Uterus (tissue), 4 donors: ENCODE measurements around the gene THBS3. TPM values are rescaled to one million over a fixed set of nuclear protein-coding genes. Genes with fewer than 3 reads are reported as not detected.
A peak's percentile ranks its signal among the peaks of the same experiment; 100 is the strongest.
"Not testable (repeated sequence)": the region's sequence is repeated elsewhere in the genome, so short reads cannot be mapped to it uniquely, and the experiment has no call there.

ENCODE experiments used
- DNase-seq, 2 donors: peaks; one replicate each; pipeline ENCODE4 v3.0.0-alpha.2; 2019 to 2020
- H3K27ac ChIP-seq, 2 donors: fragments of 200-600 bp; sonication (generic); 1 replicate in 1 of 2; 2 replicates in 1 of 2; pipeline ENCODE4 v1.5.1; 2016 to 2018
- H3K27me3 ChIP-seq, 2 donors: fragments of 200-600 bp; sonication (generic); one replicate each; pipeline ENCODE4 v1.5.1; 2018 to 2019; ENCODE audit warnings: control low read depth in 1 of 2
- H3K36me3 ChIP-seq, 2 donors: fragments of 200-600 bp; sonication (generic); one replicate each; pipeline ENCODE4 v1.5.1; 2019; ENCODE audit warnings: control low read depth in 1 of 2
- H3K4me1 ChIP-seq, 2 donors: fragments of 200-600 bp; sonication (generic); one replicate each; pipeline ENCODE4 v1.5.1; 2018 to 2019; ENCODE audit warnings: control low read depth in 1 of 2
- H3K4me3 ChIP-seq, 2 donors: fragments of 200-600 bp; sonication (generic); 1 replicate in 1 of 2; 2 replicates in 1 of 2; pipeline ENCODE4 v1.5.1; 2018 to 2019; ENCODE audit warnings: mild to moderate bottlenecking in 1 of 2
- H3K9me3 ChIP-seq, 2 donors: fragments of 200-600 bp; sonication (generic); one replicate each; pipeline ENCODE4 v1.5.1; 2019; ENCODE audit warnings: control low read depth in 1 of 2
- POLR2A ChIP-seq, 2 donors: fragments of 450-650 bp; IDR thresholded peaks; one replicate each; pipeline ENCODE4 v1.6.1; 2016; ENCODE audit warnings: antibody characterized with exemption in 2 of 2, mild to moderate bottlenecking in 1 of 2, moderate library complexity in 1 of 2
- intact Hi-C: fragments of 100-400 bp; cut with DNase I; formaldehyde crosslinking; loops from one replicate; pipeline ENCODE4 v1.15.1; 2023; ENCODE audit warnings: low total_unique reads
- total RNA-seq, 4 donors: library from RNA; depleted of rRNA in 3 of 4; stranded (reverse); fragments of >200 nt in 3 of 4; gene quantifications; one replicate each; pipeline versions ENCODE4 v1.1.0 to v1.2.4, GENCODE V29; 2014 to 2023
- TF ChIP-seq, protein P1 (sequence below), 4 experiments: fragments of 200-600 bp in 2 of 4; fragments of 450-650 bp in 2 of 4; sonication (generic) in 2 of 4; IDR thresholded peaks; one replicate each; pipeline ENCODE4 v1.5.1; 2016 to 2019; ENCODE audit warnings: antibody characterized with exemption in 4 of 4, mild to moderate bottlenecking in 2 of 4, moderate library complexity in 1 of 4
- donor health status: DM: yes; HTN: yes; CAD: no.

THBS3 gene
- total RNA-seq, 4 donors from 2014 or later = 11.8 to 101 (median 38.3) TPM

DNA sequence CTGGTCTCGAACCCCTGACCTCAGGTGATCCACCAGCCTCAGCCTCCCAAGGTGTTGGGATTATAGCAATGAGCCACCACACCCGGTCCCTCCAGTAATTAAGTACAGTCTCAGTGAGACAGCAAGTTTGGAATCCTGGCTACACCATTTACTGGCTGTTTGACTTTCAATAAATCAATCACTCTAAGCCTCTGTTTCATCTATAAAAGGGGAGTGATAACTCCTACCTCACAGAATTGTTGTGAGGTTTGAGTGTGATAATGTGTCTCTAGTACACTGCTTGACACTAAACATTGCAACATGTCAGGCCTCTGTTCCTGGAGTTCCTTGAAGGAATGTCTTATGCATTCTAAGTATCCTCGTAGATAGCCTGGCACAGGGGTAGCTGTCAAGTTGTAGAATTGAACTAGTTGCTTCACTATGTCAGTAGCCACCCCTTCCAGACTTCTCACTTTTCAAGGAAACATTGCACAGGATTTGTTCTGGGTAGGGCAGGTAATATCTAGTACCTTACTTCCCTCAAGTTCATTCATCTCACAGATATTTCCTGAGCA lies 35.2 kb upstream of the THBS3 start:
- DNase-seq = no peak
- Histone ChIP-seq H3K27ac (peak overlapping the region; percentile 93 to 94), H3K4me3 (peak overlapping the region in 1 of 2 donors; percentile 51), H3K36me3 (no peaks in the 10 kb centered on the region), H3K4me1 (peaks cover 0 to 3% of the 10 kb centered on the region in 2 donors), H3K27me3 (peaks cover 0 to 3% of the 10 kb centered on the region in 2 donors), H3K9me3 (no peaks in the 10 kb centered on the region)
- TF ChIP-seq, protein P1, sequence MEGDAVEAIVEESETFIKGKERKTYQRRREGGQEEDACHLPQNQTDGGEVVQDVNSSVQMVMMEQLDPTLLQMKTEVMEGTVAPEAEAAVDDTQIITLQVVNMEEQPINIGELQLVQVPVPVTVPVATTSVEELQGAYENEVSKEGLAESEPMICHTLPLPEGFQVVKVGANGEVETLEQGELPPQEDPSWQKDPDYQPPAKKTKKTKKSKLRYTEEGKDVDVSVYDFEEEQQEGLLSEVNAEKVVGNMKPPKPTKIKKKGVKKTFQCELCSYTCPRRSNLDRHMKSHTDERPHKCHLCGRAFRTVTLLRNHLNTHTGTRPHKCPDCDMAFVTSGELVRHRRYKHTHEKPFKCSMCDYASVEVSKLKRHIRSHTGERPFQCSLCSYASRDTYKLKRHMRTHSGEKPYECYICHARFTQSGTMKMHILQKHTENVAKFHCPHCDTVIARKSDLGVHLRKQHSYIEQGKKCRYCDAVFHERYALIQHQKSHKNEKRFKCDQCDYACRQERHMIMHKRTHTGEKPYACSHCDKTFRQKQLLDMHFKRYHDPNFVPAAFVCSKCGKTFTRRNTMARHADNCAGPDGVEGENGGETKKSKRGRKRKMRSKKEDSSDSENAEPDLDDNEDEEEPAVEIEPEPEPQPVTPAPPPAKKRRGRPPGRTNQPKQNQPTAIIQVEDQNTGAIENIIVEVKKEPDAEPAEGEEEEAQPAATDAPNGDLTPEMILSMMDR (IDR thresholded peaks at IDR 0.05) = no peak
- no peak for TF ChIP-seq POLR2A (IDR thresholded peaks at IDR 0.05)
- intact Hi-C loops = no loop called here

DNA sequence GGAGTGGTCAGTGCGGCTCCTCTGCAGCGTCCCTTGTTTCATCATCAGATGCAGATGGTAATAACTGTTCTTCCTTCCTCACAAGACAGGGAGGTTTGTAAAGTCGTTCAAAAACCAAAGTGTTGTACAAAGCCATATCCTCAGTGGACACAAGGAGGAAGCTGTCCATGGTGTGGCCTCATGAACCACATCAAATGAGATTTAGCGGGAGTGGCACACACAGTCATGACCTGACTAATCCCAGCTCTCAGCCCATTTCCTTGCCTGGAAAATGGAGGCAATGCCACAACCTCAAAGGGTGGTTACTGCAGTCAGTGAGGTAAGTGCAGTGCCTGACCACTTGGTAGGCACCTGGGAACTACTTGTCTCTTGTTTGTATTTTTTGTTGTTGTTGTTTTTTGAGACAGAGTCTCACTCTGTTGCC lies 34.2 kb upstream of the THBS3 start:
- peaks cover 0 to 3% of the 10 kb centered on the region in 2 donors for H3K27me3 ChIP-seq
- intact Hi-C loops = no loop called here
- H3K36me3 ChIP-seq = no peaks in the 10 kb centered on the region
- peak overlapping the region; percentile 39 to 55 for H3K27ac ChIP-seq
- no peaks in the 10 kb centered on the region for H3K9me3 ChIP-seq
- no peak overlapping the region for H3K4me3 ChIP-seq
- DNase-seq = no peak
- TF ChIP-seq, protein P1 (IDR thresholded peaks at IDR 0.05) = no peak
- TF ChIP-seq POLR2A (IDR thresholded peaks at IDR 0.05) = no peak
- H3K4me1 ChIP-seq = peaks cover 0 to 3% of the 10 kb centered on the region in 2 donors

DNA sequence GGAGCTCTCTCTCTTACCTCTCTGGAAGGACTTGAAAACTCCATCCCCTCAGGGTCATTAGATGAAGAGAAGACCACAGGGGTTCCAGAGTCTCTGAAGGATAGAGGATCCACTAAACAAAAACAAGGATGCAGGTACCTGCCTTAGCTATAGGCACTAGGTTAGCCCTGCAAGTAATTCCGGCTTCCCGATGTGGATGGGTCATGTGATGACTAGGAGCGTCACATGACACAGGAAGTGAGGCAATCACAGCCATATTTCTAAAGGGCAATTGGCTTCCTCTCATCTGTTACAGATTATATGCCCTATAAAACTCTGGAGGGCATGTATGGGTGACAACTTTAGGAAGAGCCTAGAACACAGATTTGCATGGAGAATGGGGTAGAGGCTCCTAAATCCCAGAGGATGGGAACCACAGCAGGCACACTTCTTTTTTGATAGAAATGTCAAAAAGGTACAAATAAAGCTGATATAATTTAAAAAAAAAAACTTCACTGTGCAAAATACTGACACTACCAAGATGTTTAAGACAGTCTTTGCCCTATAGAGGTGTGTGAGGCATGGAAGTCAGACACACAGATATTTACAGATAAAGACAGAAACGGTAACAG lies 33.5 kb upstream of the THBS3 start:
- Histone ChIP-seq H3K27ac (peak overlapping the region; percentile 39 to 55), H3K36me3 (no peaks in the 10 kb centered on the region), H3K27me3 (peaks cover 0 to 3% of the 10 kb centered on the region in 2 donors), H3K9me3 (no peaks in the 10 kb centered on the region), H3K4me1 (peaks cover 0 to 3% of the 10 kb centered on the region in 2 donors), H3K4me3 (peak overlapping the region; percentile 33 to 34)
- intact Hi-C loops = no loop called here
- DNase-seq = peak; percentile 57 to 80
- no peak for TF ChIP-seq POLR2A (IDR thresholded peaks at IDR 0.05)
- TF ChIP-seq, protein P1 (IDR thresholded peaks at IDR 0.05) = no peak

DNA sequence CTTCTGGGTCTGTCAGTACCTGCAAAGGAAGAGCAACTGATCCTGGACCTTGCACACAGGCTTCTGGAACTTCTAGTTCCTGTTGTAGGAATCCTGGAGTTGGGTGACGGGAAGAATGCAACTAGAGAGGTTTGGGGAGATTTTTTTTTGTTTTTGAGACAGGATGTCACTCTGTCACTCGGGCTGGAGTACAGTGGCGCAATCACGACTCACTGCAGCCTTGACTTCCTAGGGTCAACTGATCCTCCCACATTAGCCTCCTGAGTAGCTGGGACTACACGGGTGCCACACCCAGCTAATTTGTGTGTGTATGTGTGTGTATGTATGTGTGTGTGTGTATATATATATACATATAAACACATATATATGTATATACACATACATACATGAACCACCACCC lies 28.8 kb upstream of the THBS3 start:
- H3K4me1 ChIP-seq = peaks cover 0 to 2% of the 10 kb centered on the region in 2 donors
- TF ChIP-seq, protein P1 (IDR thresholded peaks at IDR 0.05) = no peak
- TF ChIP-seq POLR2A (IDR thresholded peaks at IDR 0.05) = no peak
- no peaks in the 10 kb centered on the region for H3K9me3 ChIP-seq
- no peak overlapping the region for H3K27ac ChIP-seq
- no peaks in the 10 kb centered on the region for H3K36me3 ChIP-seq
- no peak overlapping the region for H3K4me3 ChIP-seq
- H3K27me3 ChIP-seq = no peaks in the 10 kb centered on the region
- no peak for DNase-seq
- intact Hi-C loops = no loop called here

DNA sequence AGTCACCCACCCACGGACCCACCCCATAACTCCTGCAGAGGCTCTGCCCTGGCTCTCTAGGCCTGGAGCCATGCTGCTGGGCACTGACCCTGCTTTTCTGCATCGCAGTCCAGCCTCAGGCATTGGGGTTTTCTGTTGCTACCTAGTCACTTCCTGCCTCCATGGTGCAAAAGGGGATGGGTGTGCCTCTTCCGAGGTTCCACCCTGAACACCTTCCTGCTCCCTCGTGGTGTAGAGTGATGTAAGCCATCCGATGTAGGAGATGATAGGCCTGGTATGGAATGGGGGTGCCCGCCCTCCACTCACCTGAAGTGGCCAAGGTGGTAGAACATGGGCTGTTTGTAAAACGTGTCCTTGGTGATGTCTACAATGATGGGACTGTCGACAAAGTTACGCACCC lies 27.7 kb upstream of the THBS3 start:
- H3K4me1 ChIP-seq, H3K36me3 ChIP-seq, H3K27ac ChIP-seq, DNase-seq, intact Hi-C loops, H3K27me3 ChIP-seq, H3K9me3 ChIP-seq, H3K4me3 ChIP-seq: not testable (repeated sequence)

DNA sequence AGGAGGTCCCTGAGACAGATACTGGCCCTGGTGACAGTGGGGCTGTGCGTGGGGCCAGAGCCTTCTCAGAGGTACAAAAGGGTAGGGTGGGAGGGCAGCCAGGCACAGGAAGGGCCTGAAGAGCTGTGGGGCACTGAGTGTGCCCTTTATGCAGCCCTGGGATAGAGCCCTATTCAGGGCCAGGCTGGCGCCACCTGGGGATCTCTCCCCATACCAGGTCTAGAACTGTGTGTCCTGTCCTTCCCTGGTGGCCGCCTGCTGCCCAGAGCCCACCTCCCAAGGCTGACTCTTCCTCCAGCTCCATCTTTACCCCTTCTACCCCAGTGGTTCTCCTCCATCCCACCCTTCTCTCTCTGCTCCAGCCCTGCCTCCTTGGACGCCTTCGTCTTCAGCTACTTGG lies 25.8 kb upstream of the THBS3 start:
- DNase-seq, H3K27ac ChIP-seq, intact Hi-C loops: not testable (repeated sequence)

DNA sequence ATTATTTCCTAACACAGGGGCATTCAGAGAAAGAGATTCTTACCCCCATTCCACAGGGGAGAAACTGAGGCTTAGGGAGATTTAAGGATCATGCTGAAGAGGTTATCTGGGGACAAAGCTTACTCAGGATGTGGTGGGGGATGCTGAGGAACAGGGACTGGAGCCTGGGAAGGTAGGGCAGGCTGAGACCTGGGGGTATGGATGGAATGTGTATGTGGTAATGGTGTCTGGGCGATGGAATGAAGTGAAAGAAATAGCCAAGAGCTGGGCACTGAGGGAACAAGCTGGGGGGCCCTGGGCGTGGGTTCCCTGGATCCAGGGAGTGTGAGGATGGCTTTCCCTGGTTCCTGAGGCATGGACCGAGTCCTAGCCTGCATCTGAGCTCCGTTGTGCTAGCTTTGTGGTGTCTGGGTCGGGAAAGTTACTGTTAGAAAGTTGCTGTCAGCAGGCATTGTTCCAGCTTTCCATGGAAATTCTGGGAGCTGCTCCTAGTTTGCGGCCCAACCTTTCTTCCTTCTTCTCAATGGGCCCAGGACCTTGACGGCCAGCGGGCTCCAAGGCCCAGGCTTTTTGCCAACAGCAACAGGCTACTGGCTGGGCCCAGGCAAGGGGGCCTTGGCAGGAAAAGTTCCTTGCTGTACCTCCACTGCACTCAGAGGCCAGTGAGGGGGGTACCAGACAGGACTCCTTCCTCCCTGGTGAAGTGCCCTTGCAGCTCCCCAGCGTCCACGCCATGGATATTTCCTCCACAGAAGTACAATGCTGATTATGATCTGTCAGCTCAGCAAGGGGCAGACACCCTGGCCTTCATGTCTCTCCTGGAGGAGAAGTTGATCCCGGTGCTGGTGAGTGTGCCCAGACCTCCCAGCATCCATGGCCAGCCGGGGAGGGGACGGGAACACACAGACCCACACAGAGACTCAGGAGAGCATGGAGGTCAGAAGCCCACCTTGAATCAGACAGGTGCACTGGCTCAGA lies 24.6 kb upstream of the THBS3 start:
- H3K27ac ChIP-seq = peak overlapping the region; percentile 42 to 68
- H3K36me3 ChIP-seq, H3K4me3 ChIP-seq, H3K27me3 ChIP-seq, H3K9me3 ChIP-seq, intact Hi-C loops, H3K4me1 ChIP-seq: not testable (repeated sequence)
- peak in 1 of 2 donors; percentile 46 for DNase-seq

More for the DNA sequence above, 25.8 kb upstream of the THBS3 start:
- H3K9me3 ChIP-seq, H3K36me3 ChIP-seq, H3K4me1 ChIP-seq, H3K27me3 ChIP-seq, H3K4me3 ChIP-seq: not testable (repeated sequence)

DNA sequence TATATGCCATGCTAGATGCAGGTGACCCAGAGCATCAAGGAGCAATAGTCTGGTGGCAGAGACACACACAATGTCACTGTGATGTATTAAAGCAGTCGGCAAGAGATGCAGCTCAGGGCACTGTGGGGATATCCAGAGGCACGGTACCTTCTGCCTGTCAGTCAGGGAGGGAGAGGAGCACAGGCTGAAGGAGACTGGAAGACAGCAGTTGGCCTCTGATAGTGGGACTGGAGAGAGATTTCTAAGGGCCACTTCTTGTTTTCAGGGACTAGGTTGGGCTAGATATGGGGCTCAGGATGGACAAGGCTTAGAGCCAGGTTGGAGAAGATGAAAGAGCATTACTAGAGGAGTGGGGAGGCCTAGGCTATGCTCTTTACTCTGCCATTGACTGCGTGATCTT lies 23.6 kb upstream of the THBS3 start:
- H3K4me3 ChIP-seq, DNase-seq, H3K4me1 ChIP-seq, H3K27ac ChIP-seq, intact Hi-C loops, H3K9me3 ChIP-seq, H3K36me3 ChIP-seq, H3K27me3 ChIP-seq: not testable (repeated sequence)
